Activated CD4-positive, alpha-beta T cell treated with anti-CD3 and anti-CD28 coated beads, Interleukin-2, amount 10 ng/mL, durations not matched to agents 24 days and 14 days (primary cell): ENCODE measurements around the gene ATG10. TPM values are rescaled to one million over a fixed set of nuclear protein-coding genes. Genes with fewer than 3 reads are reported as not detected.
"Not testable (repeated sequence)": the region's sequence is repeated elsewhere in the genome, so short reads cannot be mapped to it uniquely, and the experiment has no call there.

Experiments used
- DNase-seq: peaks from one replicate; pipeline ENCODE4 v3.0.0; 2022
- H3K27ac Mint-ChIP-seq: one replicate; pipeline ENCODE4 v1.8.0; 2022; ENCODE audit warnings: mild to moderate bottlenecking, mixed read lengths
- H3K27me3 Mint-ChIP-seq: one replicate; pipeline ENCODE4 v1.8.0; 2022; ENCODE audit warnings: mixed read lengths
- H3K36me3 Mint-ChIP-seq: one replicate; pipeline ENCODE4 v1.8.0; 2022; ENCODE audit warnings: low read depth, mild to moderate bottlenecking, mixed read lengths
- H3K4me1 Mint-ChIP-seq: one replicate; pipeline ENCODE4 v1.8.0; 2021; ENCODE audit warnings: mixed read lengths
- H3K4me3 Mint-ChIP-seq: one replicate; pipeline ENCODE4 v1.8.0; 2022; ENCODE audit warnings: mild to moderate bottlenecking, moderate library complexity, mixed read lengths
- H3K9me3 Mint-ChIP-seq: one replicate; pipeline ENCODE4 v1.8.0; 2021; ENCODE audit warnings: mixed read lengths
- intact Hi-C: fragments of 100-400 bp; cut with micrococcal nuclease; formaldehyde crosslinking; loops from one replicate; pipeline ENCODE4 v1.15.1; 2023
- total RNA-seq: library from RNA; stranded (reverse); gene quantifications from 2 replicates; pipeline ENCODE4 v1.2.3, GENCODE V29; 2022

Gene ATG10
- total RNA-seq, 1 donor from 2014 or later = 5.9 TPM

- H3K4me3 Mint-ChIP-seq, H3K27me3 Mint-ChIP-seq, H3K27ac Mint-ChIP-seq, DNase-seq, H3K4me1 Mint-ChIP-seq, intact Hi-C loops, H3K36me3 Mint-ChIP-seq, H3K9me3 Mint-ChIP-seq: not testable (repeated sequence)
Observed at GRCh38 chr5:82139837-82140236, 168.0 kb downstream of the ATG10 start.

- H3K27ac Mint-ChIP-seq = no peak overlapping the region
- no peaks in the 10 kb centered on the region for H3K36me3 Mint-ChIP-seq
- H3K4me3 Mint-ChIP-seq = no peak overlapping the region
- H3K4me1 Mint-ChIP-seq = no peaks in the 10 kb centered on the region
- H3K27me3 Mint-ChIP-seq = no peaks in the 10 kb centered on the region
- no peak for DNase-seq
- no peaks in the 10 kb centered on the region for H3K9me3 Mint-ChIP-seq
- intact Hi-C loops = no loop called here
Observed at GRCh38 chr5:82142217-82142841, 170.5 kb downstream of the ATG10 start.

GRCh38 chr5:82142928-82143577 is 171.2 kb downstream of the ATG10 start:
- no peak overlapping the region for H3K27ac Mint-ChIP-seq
- no peak overlapping the region for H3K4me3 Mint-ChIP-seq
- DNase-seq = no peak
- no peaks in the 10 kb centered on the region for H3K9me3 Mint-ChIP-seq
- no peaks in the 10 kb centered on the region for H3K4me1 Mint-ChIP-seq
- H3K27me3 Mint-ChIP-seq = no peaks in the 10 kb centered on the region
- no peaks in the 10 kb centered on the region for H3K36me3 Mint-ChIP-seq
- intact Hi-C loops = no loop called here

- Mint-ChIP-seq H3K4me3 (no peak overlapping the region), H3K4me1 (no peaks in the 10 kb centered on the region), H3K36me3 (no peaks in the 10 kb centered on the region), H3K9me3 (no peaks in the 10 kb centered on the region), H3K27me3 (no peaks in the 10 kb centered on the region), H3K27ac (no peak overlapping the region)
- intact Hi-C loops = no loop called here
- DNase-seq = no peak
Observed at GRCh38 chr5:82147860-82148573, 176.2 kb downstream of the ATG10 start.

GRCh38 chr5:82149434-82149833 is 177.6 kb downstream of the ATG10 start:
- no peak for DNase-seq
- Mint-ChIP-seq H3K9me3 (no peaks in the 10 kb centered on the region), H3K27me3 (no peaks in the 10 kb centered on the region), H3K36me3 (no peaks in the 10 kb centered on the region), H3K4me1 (no peaks in the 10 kb centered on the region), H3K27ac (no peak overlapping the region), H3K4me3 (no peak overlapping the region)
- intact Hi-C loops = no loop called here

GRCh38 chr5:82150559-82150958 is 178.7 kb downstream of the ATG10 start:
- Mint-ChIP-seq H3K27me3 (no peaks in the 10 kb centered on the region), H3K4me3 (no peak overlapping the region), H3K4me1 (no peaks in the 10 kb centered on the region), H3K27ac (no peak overlapping the region), H3K9me3 (no peaks in the 10 kb centered on the region), H3K36me3 (no peaks in the 10 kb centered on the region)
- intact Hi-C loops = no loop called here
- no peak for DNase-seq

GRCh38 chr5:82151204-82151603 is 179.4 kb downstream of the ATG10 start:
- Mint-ChIP-seq H3K36me3 (no peaks in the 10 kb centered on the region), H3K9me3 (no peaks in the 10 kb centered on the region), H3K27ac (no peak overlapping the region), H3K27me3 (no peaks in the 10 kb centered on the region), H3K4me3 (no peak overlapping the region), H3K4me1 (no peaks in the 10 kb centered on the region)
- DNase-seq = no peak
- intact Hi-C loops = no loop called here

GRCh38 chr5:82151662-82152061 is 179.8 kb downstream of the ATG10 start:
- intact Hi-C loops = no loop called here
- no peaks in the 10 kb centered on the region for H3K36me3 Mint-ChIP-seq
- H3K9me3 Mint-ChIP-seq = no peaks in the 10 kb centered on the region
- DNase-seq = no peak
- no peak overlapping the region for H3K27ac Mint-ChIP-seq
- no peaks in the 10 kb centered on the region for H3K27me3 Mint-ChIP-seq
- H3K4me3 Mint-ChIP-seq = no peak overlapping the region
- H3K4me1 Mint-ChIP-seq = no peaks in the 10 kb centered on the region

GRCh38 chr5:82152978-82153481 is 181.2 kb downstream of the ATG10 start:
- intact Hi-C loops = no loop called here
- H3K27ac Mint-ChIP-seq = no peak overlapping the region
- no peak for DNase-seq
- H3K27me3 Mint-ChIP-seq = no peaks in the 10 kb centered on the region
- H3K9me3 Mint-ChIP-seq = no peaks in the 10 kb centered on the region
- no peak overlapping the region for H3K4me3 Mint-ChIP-seq
- no peaks in the 10 kb centered on the region for H3K4me1 Mint-ChIP-seq
- no peaks in the 10 kb centered on the region for H3K36me3 Mint-ChIP-seq

- no peak overlapping the region for H3K27ac Mint-ChIP-seq
- no peaks in the 10 kb centered on the region for H3K9me3 Mint-ChIP-seq
- no peaks in the 10 kb centered on the region for H3K27me3 Mint-ChIP-seq
- no peaks in the 10 kb centered on the region for H3K36me3 Mint-ChIP-seq
- no peaks in the 10 kb centered on the region for H3K4me1 Mint-ChIP-seq
- intact Hi-C loops = no loop called here
- H3K4me3 Mint-ChIP-seq = no peak overlapping the region
- DNase-seq = no peak
Observed at GRCh38 chr5:82154776-82155175, 183.0 kb downstream of the ATG10 start.

GRCh38 chr5:82155305-82155704 is 183.5 kb downstream of the ATG10 start:
- Mint-ChIP-seq H3K4me1 (no peaks in the 10 kb centered on the region), H3K36me3 (no peaks in the 10 kb centered on the region), H3K27me3 (no peaks in the 10 kb centered on the region), H3K9me3 (no peaks in the 10 kb centered on the region), H3K4me3 (no peak overlapping the region), H3K27ac (no peak overlapping the region)
- intact Hi-C loops = no loop called here
- DNase-seq = no peak

GRCh38 chr5:82156874-82157273 is 185.1 kb downstream of the ATG10 start:
- Mint-ChIP-seq H3K36me3 (no peaks in the 10 kb centered on the region), H3K9me3 (no peaks in the 10 kb centered on the region), H3K27me3 (no peaks in the 10 kb centered on the region), H3K27ac (no peak overlapping the region), H3K4me1 (no peaks in the 10 kb centered on the region), H3K4me3 (no peak overlapping the region)
- intact Hi-C loops = no loop called here
- DNase-seq = no peak

- intact Hi-C loops = no loop called here
- DNase-seq = no peak
- Mint-ChIP-seq H3K27ac (no peak overlapping the region), H3K36me3 (no peaks in the 10 kb centered on the region), H3K4me1 (peaks cover 2% of the 10 kb centered on the region), H3K27me3 (no peaks in the 10 kb centered on the region), H3K9me3 (no peaks in the 10 kb centered on the region), H3K4me3 (no peak overlapping the region)
Observed at GRCh38 chr5:82158755-82159413, 187.1 kb downstream of the ATG10 start.

- Mint-ChIP-seq H3K9me3 (no peaks in the 10 kb centered on the region), H3K36me3 (no peaks in the 10 kb centered on the region), H3K4me1 (peaks cover 3% of the 10 kb centered on the region), H3K27ac (no peak overlapping the region), H3K27me3 (no peaks in the 10 kb centered on the region), H3K4me3 (no peak overlapping the region)
- intact Hi-C loops = loop anchor here (10.0 kb wide), 2 partner anchors 186 to 856 kb away; partner anchors contain the start of genes ATG10 and ZCCHC9
- DNase-seq = no peak
Observed at GRCh38 chr5:82160948-82161347, 189.1 kb downstream of the ATG10 start.
